C4-2B (cell line): ENCODE measurements around the gene PCDH17.

Source experiments
- CTCF ChIP-seq: fragments of 450-650 bp; conservative IDR thresholded peaks from 2 replicates; pipeline ENCODE4 v1.5.1; 2017; ENCODE audit warnings: mild to moderate bottlenecking
- ZFX ChIP-seq: fragments of 450-650 bp; IDR thresholded peaks from 2 replicates; pipeline ENCODE4 v1.6.1; 2017

GRCh38 chr13:57675526-57675925 lies 44.0 kb downstream of the PCDH17 start:
- no peak for TF ChIP-seq CTCF
- TF ChIP-seq ZFX: no peak
